Stimulated activated CD4-positive, alpha-beta T cell treated with anti-CD3 and anti-CD28 coated beads, Interleukin-1b, Interleukin-23, amount 100 ng/mL, for 1 hour (primary cell): ENCODE measurements around the gene GPR173.

Experiments used
- DNase-seq, 2 donors: peaks; one replicate each; pipeline ENCODE4 v3.0.0-alpha.2; 2020; ENCODE audit warnings: low read depth in 2 of 2

GPR173 gene

GRCh38 chrX:53089224-53089842 lies 40.7 kb downstream of the GPR173 start:
- no peak for DNase-seq

DNA sequence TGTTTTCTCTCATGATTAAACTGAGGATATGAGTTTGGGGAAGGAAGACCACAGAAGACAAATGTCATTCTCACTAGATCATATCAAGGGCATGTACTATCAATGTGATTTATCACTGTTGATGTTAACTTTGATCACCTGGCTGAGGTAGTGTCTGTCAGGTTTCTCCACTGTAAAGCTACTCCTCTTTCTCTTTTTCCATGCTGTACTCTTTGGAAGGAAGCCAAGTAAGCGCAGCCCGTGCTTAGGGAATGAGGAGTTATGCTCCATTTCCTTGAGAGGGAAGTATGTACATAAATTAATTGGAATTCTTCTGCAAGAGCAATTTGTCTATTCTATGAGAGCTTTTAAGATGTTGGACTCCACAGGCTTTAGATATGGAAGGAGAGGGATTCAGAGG lies 41.3 kb downstream of the GPR173 start:
- DNase-seq, result no peak

- no peak for DNase-seq
Measured at GRCh38 chrX:53091354-53091753, 42.8 kb downstream of the GPR173 start.

DNA sequence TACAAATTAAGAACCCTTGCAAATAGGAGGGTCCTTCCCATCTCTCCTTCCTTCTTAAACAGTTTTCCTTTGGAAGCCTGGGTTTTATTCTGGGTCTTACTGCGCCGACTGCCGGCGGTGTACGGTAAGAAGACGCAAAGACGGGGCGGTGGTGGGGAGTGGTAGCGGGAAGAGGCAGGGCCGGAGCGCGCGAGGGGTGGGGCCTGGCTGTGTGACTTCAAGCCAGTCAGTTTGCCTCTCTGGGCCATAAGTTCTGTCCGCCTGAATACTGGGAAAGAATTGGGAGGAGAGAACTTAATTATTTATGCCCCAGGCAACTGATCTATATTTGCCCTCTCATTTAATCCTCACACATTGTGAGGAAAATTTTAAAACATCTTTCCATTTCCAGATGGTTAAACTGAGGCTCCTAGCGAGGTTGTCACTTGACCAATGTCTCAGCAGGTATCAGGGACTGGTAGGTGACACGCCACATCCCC lies 44.6 kb downstream of the GPR173 start:
- peak; percentile 31 to 53 for DNase-seq

DNA sequence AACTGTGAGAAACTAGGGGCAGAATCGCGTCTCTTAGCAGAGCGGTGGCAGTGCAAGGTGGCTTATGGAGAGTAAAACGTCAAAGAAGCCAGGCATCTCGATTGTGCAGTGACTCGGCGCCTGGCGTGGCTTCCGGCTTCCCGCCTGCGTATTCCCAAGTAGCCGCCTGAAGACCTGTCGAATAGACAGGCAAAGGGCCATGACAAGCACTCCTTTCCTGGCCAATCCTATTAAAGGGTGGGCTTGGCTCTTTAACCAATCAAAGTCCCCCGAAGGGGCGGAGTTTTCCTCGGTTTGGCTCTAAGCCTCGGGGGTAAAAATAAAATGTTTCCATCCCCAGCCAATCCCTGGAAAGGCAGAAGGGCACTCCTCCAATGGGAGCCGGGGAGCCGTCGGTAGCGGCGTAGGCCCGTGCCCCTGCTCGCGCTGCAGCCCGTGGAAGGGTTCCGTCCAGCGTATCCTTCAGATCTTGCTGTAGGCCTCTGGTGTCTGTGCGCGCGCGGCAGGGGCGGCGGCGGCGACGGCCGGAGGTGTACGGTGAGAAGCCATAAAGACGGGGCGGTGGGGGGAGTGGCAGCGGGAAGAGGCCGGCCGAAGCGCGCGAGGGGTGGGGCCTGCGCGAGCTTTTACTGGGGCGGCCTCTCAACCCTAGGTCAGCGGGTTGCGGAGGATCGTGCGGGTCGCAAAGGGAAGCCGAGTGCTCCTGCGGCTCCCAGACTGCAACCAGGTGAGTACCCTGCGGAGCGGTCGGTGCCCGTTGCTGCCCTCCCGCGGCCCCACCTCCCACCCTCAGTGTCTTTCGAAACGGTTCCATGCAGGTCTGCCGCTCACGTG lies 45.4 kb downstream of the GPR173 start, which contains the start of gene KANTR:
KANTR (plus strand) TSS at position 395 of the 834 bp plus-strand sequence. CDS start 30,131 bp downstream, outside the sequence.
- peak; percentile 30 to 39 for DNase-seq

DNA sequence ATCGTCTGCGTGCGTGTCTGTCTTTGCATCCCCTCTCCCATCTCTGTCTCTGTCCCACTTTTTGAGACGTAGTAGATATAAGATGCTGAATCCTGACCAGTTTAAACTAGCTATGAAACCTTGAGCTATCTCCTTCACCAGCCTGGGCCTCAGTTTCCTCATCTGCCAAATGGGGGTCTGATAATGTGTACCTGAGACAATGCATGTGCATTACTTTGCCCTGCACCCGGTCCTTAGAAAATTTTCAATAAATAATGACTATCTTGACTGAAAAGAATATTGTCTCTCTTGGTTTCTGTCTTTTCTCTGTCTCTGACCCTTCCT lies 46.0 kb downstream of the GPR173 start:
- no peak for DNase-seq

DNA sequence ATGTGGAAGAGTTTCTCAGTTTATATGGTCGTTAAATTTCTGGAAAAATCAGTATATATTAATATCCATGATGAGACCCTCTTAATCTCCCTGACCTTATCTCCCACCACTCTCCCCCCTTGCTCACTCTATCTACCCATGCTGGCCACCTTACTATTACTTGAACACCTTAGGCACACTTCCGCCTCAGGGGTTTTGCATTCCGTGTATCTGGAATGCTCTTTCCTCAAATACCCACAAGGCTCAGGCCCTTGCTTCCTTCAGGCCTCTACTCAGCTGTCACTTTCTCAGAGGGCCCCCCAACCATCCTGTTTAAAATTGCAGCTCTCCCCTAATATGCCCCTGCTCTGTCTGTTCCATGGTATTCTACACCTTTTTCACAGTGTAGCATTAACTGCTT lies 47.2 kb downstream of the GPR173 start:
- no peak for DNase-seq

DNA sequence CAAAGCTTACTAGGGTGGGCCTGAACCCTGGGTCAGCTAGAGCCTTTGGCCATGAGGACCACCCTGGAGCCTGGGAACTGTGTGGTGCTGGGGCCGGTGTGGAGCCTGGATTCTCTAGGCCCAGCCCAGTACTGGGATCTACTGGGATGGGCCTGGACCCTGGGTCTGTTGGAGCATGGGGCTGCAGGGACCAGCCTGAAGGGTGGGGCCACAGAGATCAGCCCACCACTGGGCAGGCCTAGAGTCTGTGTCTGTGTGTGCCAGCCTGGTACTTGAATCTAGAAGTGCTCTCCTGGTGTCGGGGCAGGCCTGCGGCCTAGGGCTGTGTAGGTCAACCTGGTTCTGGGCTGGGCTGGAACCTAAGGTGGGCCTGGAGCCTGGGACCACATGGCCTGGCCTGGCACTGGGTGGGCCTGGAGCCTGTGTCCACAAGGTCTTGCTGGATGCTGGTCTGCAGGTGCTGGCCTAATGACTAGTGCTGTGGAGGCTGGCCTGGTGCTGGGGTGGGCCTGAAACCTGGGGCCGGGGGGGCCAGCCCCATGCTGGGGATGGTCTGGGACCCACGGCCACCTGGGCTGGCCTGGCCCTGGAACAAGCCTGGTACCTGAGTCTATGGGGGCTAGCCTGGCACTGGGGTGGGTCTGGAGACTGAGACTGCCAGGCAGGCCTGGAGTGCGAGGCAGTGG lies 66.4 kb downstream of the GPR173 start:
- DNase-seq, result no peak

DNA sequence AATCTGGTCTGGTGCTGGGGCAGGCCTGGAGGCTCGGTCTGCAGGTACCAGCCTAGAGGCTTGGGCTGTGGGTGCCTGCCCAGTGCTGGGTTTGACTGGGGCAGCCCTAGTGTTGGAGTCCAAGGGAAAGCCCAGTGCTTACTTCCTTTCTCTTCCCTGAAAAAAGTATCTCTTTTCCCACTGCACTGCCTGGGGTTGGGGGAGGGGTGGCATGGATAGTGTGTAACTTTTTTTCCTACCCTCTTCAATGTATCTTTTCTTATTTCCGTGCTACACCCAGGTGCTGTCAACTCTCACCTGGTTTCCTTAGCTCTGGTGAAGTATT lies 66.9 kb downstream of the GPR173 start:
- DNase-seq, result no peak

- DNase-seq, result no peak
Measured at GRCh38 chrX:53116101-53116500, 67.5 kb downstream of the GPR173 start.

GRCh38 chrX:53122013-53122412 lies 73.4 kb downstream of the GPR173 start:
- no peak for DNase-seq

GRCh38 chrX:53125506-53125905 lies 76.9 kb downstream of the GPR173 start:
- DNase-seq, result no peak

DNA sequence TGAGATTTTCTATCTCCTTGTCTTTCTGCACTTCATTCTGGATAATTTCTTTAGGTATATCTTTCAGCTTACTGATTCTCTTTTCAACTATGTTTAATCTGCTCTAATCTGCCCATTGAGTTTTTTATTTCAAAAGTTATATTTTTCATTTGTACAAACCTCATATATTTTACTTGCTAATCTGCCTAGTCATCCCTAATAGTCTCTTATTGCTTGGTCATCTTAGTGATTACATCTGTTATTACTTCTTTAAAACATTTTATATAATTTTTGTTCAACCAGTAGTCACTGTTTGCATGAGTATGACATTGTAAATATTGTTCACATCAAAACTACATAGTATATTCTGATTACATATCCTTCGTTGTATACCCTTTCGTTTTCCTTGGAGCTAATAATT lies 77.8 kb downstream of the GPR173 start:
- DNase-seq, result no peak

- no peak for DNase-seq
Measured at GRCh38 chrX:53128097-53128749, 79.6 kb downstream of the GPR173 start.
